NCI-H146 treated with DMSO at 0.1 percent for 48 hours (cell line): ENCODE results near the gene MGAT5.
A peak's percentile ranks its signal among the peaks of the same experiment; 100 is the strongest.

Experiments
- DNase-seq: peaks from one replicate; lab custom pipeline; 2025; ENCODE audit not compliant: unreplicated experiment; lab: John Stamatoyannopoulos, UW

Gene MGAT5

DNA sequence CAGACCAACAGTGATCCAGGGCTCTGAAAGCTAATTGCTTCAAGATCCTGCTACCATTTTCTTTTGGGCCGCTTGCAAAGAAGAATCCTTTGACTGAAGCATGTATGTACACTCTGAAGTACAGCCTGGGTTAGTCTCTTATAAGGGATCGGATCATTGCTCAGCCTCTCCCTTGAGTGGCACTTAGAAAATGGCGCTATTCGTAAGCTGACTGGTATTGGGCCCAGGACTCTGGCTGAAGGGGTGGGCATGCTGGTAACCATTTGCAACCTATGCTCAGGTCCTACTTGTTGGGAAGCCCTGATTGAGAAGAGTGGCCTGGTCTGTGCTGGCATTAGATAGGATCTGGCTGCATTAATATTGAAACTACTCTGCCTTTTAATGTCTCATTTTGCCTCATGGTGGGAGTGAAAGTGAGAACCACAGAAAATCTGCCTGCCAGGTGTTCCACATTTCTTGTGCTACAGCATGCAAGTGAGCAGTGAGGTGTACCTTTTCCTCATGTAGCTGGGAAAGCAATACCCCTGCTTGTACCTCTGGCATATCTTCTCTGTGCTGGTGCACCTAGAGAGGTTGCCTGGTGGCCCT, 661 bp upstream of the MGAT5 start:
- DNase-seq = no peak

DNA sequence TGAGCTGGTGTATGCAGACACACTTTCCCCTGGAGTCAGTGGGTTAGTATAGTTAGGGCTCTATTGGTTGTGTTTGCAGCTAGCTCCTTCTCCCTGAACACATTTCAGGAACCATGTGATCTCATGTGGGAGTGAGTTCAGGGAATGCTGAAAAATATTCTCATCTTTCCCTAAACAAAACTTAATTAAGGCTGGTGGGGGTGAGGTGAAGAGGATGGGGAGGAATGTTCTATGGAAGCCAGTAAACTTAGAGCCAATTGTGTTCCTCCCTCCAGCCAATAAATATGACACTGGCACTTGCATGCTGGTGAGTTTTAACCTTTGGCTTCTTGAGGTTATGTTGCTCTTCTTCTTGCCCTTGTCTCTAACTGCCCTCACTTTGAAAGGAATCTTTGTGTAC, 952 bp downstream of the MGAT5 start:
- no peak for DNase-seq

DNA sequence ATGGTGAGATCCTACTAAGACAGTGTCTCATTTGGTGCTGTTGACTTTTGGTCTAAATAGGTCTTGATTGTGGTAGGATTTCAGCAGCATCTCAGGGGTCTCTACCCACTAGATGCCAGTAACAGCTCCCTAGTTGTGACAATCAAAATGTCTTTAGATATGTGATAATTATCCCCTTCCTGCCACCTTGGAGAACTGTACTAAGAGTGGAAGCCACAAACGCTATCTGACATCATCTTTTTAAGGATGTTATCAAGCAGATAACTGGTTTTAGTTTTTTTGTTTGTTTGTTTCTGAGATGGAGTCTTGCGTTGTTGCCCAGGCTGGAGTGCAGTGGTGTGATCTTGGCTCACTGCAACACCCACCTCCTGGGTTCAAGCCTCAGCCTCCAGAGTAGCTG, 3.1 kb downstream of the MGAT5 start:
- DNase-seq = no peak

DNA sequence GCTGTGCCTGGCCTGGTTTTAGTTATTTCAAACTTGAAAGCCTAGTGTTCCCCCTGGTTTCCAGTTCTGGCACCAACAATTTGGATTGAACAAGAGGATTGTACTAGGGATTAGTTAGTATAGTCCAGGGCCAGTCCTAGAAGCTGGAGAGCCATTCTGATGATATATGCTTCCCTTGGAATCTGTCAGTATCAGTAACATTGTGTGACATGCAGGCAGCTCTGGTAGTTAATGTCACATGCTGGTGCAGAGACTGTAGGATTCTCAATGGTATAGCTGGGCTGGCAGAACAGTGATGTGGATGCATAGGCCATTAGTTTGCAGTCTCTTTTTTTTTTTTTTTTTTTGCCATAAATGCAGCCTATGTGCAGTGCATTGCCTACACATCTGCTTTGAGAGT, 3.6 kb downstream of the MGAT5 start:
- no peak for DNase-seq

DNA sequence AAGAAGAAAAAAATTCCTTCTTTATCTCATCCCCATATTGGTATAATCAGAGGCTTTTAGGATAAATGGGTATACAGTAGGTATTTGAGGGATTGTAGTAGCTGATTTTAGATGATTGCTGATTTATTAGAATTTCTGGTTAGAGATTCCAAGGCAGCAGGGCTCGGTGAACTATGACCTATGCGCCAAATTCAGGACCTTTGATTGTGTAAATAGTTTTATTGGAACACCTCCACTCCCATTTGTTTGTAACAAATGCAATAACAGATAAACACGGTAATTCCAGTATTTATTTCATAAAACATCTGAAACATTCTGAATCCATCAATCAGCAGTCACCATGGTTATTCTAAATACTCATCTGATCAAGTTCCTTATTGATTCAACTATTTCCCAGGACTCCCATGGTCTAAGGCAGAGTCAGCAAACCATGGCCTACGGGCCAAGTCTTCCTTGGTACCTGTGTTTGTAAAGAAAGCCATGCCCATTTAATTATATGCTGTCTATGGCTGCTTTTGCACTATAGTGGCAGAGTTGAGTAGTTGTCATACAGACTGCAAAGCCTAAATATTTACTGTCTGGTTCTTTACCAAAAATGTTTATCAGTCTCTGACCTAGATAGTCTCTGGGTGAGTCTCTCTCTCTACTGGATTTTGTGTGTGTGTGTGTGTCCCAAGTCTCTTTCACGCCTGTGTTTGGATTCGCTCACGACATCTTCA, 4.3 kb downstream of the MGAT5 start:
- no peak for DNase-seq

DNA sequence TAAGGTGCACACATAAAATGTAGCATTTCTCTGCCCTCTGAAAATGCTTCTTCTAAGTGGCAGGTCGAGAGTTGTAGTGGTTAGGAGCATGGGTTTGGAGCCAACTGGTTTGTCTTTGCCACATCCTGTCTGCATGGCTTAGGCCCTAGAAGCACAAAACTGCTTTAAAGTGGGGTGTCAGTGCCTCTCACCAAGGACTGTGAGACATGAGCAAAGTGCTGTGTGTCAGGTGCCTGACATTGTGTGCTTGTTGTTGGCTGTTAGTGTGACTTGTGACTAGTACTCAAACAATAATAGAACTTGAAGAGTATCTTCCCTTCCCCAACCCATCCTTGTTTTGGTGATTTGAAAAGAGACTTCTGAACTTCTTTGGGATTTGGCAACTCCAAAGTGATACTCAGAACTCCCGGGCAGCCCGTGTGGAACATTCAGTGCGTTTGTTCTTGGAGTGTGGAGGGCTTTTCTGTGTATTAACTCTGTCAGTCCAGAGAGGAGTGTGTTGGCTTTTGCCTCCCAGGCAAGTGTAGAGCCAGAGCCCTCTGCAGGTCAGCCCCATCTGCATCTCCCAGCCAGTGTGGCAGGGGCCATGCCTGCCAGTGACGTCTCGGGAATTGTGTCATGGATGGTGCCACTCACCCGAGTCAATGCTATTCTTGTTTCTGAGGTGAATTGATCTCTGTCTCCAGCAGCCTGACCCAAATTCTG, 5.0 kb downstream of the MGAT5 start:
- no peak for DNase-seq

DNA sequence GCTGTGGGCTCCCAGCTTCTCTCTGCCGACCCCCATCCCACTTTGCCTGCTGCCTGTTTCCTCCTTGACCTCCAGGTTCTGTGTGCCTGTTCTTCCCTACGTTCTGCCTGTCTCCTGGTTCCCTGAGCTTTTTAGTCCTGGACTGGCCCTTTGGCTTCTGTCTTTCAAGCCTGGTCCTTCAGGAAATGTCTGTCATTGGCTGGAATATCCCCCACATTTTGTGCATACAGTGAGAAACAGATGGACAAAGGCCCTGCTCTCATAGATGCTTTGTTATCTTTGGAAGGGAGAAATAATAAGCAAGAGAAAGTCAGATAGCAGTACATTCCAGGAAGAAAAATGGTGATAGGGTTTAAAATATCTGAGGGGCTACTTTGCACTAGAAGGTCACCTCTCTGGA, 5.7 kb downstream of the MGAT5 start:
- DNase-seq = no peak

DNA sequence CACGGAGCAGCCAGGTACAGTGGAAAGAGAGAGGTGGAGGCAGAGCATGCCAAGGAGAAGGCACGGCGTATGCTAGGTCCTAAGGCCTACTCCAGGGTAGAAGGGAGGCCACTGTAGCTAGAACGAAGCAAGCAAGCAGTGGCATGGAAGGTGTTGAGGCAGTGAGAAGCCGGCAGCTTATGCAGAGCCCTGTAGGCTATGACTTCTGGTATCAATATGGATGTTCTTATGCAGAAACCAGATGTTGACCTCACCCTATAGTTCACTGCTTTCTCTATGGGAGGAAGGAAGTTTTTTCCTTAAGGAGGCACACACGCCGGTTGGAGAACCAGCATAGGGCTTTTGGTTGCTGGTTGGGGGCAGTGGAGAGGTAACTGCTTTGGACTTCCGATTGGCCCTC, 6.1 kb downstream of the MGAT5 start:
- no peak for DNase-seq

DNA sequence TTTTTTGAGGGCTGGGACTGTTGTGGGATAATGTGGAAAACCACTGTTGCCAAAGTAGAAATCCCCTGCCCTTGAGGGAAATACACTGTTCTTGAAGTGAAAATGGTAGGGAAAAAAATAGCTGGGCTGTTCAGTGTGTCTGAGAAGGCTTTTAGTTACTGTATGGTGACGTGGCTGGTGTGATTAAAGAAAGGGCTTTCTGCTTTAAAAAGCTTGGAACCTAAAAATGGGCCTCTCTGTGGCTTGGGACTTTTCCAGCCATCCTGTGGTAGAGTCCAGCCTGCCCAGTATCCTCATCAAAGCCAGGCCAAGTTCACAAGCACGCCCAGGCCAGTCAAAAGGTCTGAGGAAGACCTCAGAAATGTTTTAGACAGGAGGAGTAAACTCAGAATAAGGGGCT, 6.8 kb downstream of the MGAT5 start:
- DNase-seq = no peak

DNA sequence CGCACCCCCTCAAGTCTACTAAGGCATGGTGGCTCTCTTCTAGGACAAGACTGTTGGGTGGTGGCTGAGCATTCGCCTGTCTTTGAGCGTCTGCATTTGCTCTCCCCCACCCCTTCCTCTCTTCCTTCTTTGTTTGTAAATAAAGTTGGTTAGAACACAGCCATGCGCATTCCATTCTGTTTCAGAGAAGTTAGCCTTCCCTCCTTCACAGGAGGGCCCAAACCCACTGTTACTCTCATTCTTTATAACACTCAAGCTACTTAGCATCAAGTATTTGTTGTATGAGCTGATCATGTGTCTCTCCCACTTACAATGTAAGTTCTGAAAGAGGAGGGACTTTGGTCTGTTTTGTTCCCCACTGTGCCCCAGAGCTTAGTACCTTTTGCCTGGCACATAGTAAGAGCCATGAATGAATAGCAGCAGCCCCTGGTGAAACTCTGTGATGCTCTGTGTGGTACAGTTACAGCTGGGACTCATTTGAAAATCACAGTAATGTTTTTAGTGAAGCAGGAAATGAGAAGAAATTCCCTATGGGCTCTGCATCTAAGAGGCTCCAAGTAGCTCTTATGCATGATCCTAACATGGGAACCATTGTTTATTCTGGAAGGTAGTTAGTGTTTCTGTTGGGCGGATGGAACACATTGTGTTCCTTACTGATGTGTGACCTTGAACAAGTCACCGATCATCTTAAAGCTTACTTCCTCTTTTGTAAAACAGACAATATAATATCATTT, 7.7 kb downstream of the MGAT5 start:
- DNase-seq = no peak

DNA sequence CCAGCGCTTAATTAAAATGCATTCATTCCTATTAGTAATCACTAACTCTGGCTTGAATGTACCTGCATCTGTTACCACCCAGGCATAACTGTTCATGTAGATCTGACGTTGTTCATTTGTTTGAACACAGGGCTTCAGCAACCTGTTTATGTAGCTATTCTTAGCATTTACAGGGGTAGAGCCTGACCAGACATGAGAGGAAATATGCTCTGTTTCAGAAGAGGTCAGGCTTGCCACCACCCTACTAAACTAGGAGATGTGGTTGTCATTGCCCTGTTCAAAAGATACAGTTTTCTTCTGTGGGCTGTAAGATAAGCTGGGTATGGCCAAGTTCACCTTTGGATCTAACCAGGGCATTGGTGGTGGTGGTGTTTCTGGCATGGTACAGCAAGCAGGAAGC, 8.8 kb downstream of the MGAT5 start:
- no peak for DNase-seq

DNA sequence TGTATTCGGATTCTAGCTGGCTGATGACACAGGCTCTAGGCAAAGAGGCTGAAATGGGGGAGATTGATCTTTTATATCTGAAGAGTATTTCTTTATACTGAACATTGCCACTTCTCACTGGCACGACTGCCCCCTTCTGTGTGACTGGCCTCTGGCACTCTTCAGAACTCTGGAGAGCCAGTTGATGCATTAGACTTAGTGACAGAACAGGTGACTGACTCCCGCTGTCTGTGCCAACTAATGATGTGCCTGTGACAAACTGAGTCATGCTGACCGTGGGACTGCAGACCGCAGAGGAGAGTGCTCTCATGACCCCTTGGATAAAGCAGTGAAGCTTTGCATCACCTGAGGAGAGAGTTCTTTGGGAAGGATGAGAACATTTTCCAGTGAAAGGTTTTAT, 14.4 kb downstream of the MGAT5 start:
- DNase-seq = no peak

DNA sequence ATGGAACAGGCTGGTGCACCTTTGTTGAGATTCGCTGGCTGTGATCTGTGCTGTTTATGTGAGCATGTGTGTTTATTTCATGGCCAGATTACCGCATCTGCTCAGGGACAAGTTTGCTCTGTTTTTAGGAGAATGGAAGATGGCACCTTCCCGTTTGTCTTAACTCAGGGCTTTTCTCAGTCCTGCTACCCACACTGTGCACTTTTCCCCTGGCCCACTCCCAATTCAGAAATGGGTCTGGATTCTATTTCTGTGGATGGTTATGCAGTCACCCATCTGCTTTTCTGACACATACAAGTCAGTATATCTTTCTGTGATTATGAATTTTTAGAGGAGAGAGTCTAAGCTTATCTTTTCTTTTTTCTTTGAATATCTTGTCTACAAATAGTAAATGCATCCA, 15.4 kb downstream of the MGAT5 start:
- no peak for DNase-seq

DNA sequence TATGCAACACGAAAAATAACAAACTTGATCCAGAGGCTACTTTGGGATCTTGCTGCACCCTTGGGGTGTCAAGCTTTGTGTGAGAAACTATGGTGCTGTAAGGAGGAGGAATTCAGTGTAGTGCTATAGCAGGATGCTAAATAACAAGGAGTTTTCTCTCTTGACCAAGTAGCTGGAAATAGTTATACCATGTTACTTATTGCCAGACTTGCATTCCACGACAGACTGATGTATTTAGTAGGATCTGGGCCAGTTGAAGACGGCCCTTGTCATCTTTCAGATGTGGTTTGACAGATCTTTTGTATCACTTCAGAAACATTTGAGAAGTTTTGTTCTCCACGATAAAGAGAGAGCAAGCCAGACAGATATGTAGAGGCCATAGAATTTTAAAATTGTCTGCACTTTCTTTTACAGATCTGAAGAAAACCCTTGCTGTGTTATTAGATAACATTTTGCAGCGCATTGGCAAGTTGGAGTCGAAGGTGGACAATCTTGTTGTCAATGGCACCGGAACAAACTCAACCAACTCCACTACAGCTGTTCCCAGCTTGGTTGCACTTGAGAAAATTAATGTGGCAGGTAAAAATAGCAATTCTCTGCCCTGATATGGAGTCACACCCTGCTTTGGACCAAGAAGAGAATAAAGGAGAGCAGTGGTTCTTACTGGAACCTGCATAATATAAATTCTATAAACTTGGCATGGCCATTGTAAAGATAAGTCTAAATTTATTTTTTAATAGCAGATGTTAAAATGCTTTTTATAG, 16.3 kb downstream of the MGAT5 start:
- no peak for DNase-seq

DNA sequence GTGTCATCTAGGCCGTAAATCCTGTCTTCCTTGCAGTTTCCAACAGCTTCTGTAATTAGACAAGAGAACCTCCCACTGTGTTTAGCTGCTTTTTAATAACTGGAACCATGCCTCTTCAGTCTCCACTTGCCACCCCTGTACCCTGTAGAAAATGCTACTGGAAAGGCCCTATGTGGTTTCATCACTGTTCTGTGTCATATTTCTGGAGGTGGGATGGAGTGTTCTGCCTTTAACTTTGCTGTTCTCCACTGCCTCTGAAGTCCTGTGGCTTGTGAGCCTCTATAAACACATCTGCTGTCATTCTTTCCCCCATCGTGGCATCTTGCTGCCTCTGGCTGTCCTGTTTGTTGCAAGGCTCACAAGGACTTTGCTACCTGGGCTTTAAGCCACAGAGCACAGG, 17.9 kb downstream of the MGAT5 start:
- DNase-seq = peak; percentile 9

DNA sequence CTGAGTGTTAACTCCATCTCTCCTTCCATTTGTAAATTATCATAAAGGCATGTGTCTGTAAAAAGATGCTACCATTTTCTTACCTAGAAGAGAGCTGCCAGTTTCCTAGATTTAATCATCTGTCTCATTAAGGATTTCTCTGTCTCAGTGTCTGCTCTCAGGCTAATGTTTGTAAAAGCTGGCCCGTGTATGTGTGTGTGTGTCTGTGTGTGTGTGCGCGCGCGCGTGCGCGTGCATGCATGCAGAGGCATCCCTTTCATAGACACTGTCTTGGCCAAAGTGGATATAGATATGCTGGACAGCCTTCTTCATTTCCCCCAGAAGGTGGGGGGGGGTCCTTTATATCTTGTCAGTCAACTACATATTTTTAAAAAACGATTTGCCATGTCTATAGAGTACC, 18.9 kb downstream of the MGAT5 start:
- no peak for DNase-seq

DNA sequence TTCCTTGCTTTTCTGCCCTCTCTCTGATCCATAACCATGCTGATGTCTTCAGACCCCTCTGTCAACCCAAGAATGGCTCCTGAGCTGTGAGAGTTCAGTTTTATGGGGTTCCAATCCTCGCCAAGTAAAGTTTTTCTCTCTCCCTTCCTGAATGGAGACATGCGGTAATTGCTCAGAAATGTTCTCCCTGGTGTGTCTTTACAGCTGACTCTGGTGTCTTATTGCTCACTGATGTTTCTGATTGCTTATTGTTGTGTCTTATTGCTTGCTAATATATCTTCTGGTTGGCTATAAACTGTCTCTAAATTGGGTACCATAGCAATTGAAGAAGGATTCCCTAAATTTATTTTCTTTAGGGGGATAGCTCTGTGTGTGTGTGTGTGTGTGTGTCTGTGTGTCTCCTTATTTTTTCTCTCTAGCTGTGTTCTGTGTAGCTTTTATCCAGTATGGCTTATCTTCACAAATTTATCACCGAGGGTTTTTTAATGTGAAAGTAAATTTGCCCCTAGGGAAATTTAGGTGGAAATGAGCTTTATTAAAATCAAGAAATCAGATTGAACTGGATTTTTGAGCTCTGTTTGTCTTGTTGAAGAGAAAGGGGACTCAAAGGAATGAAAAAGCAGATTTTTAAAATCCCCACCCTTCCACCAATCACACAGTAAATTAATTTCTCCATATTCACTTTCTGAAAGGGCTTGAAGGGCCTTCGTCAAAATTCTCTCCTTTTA, 19.5 kb downstream of the MGAT5 start:
- no peak for DNase-seq

DNA sequence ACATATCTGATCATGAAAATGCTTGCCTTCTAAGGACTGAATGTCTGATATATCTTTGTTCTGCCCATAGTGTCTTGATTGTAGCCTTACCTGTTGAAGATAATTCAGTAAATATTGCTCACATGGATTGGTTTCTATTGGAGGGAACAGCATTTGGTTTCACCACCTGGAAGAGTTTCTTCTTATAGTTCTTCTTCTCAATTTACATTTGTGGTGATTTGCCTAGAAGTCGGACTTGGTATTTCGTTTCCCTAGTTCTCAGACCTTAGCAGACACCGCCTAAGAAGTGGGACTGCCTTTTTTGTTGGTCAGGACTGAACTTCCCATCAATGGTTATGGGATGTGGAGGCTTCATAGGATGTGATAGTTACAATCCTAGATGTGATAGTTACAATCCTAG, 20.2 kb downstream of the MGAT5 start:
- no peak for DNase-seq

DNA sequence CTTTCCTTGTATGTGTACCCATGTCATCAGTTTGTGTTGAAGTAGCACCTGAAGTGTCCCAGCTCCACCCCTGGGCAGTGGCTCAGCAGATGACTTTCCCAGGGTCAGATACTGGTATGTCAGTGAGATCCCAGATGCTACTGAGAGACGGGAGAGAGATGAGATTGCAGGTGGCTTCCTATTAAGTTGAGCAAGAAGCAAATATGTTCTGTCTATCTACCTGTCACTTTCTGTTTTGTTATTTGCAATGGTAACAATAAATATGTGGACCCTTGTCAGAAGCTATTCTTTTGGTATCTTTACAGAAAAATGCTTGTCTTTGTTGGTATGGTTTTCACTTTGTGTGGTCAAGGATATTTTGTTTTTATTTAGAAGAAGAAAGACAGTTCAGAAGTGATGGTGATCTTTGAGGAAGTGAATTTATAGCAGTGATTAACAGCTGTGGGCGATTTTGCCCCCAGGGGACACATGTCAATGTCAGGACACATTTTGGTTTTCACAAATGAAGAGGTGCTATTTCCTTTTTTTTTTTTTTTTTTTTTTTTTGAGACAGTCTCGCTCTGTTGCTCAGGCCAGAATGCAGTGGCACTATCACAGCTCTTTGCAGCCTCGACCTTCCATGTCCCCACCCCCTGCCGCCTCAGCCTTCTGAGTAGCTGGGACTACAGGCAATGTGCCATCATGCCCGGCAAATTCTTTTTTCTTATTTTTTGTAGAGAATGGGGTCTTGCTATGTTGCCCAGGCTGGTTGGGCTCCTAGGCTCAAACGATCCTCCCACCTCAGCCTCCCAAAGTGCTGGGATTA, 21.4 kb downstream of the MGAT5 start:
- DNase-seq = no peak
